Loucy (cell line): Measurements from ENCODE around the gene NDC80.
A peak's percentile ranks its signal among the peaks of the same experiment; 100 is the strongest.

ENCODE experiments used
- H2AFZ ChIP-seq: fragments of 200-600 bp; sonication (generic); 2 replicates; pipeline ENCODE4 v1.6.0; 2016; ENCODE audit warnings: antibody characterized with exemption, mild to moderate bottlenecking, low read length, moderate library complexity
- H3F3A ChIP-seq: fragments of 200-600 bp; 2 replicates; pipeline ENCODE4 v1.6.0; 2016; ENCODE audit warnings: antibody characterized with exemption, low read depth, mild to moderate bottlenecking
- H3K27me3 ChIP-seq: fragments of 200-600 bp; sonication (generic); 2 replicates; pipeline ENCODE4 v1.6.1; 2014; ENCODE audit warnings: low read length, mild to moderate bottlenecking; ENCODE audit not compliant: insufficient read depth, poor library complexity, severe bottlenecking
- H3K36me3 ChIP-seq: fragments of 200-600 bp; sonication (generic); 2 replicates; pipeline ENCODE4 v1.6.1; 2016; ENCODE audit warnings: low read length; ENCODE audit not compliant: insufficient read depth
- H3K4me1 ChIP-seq: fragments of 200-600 bp; sonication (generic); 2 replicates; pipeline ENCODE4 v1.5.1; 2014; ENCODE audit warnings: low read length, mild to moderate bottlenecking; ENCODE audit not compliant: insufficient read depth, poor library complexity, severe bottlenecking
- H3K4me2 ChIP-seq: fragments of 200-600 bp; sonication (generic); 2 replicates; pipeline ENCODE4 v1.6.0; 2014; ENCODE audit warnings: antibody characterized with exemption, low read length, low read depth, mild to moderate bottlenecking; ENCODE audit not compliant: poor library complexity, severe bottlenecking
- H3K4me3 ChIP-seq: fragments of 200-600 bp; sonication (generic); 2 replicates; pipeline ENCODE4 v1.5.1; 2014; ENCODE audit warnings: low read length, mild to moderate bottlenecking, mixed read lengths; ENCODE audit not compliant: poor library complexity, severe bottlenecking
- H3K79me2 ChIP-seq: fragments of 200-600 bp; sonication (generic); 2 replicates; pipeline ENCODE4 v1.6.1; 2014; ENCODE audit warnings: low read length; ENCODE audit not compliant: insufficient read depth
- H3K9ac ChIP-seq: fragments of 200-600 bp; sonication (generic); 2 replicates; pipeline ENCODE4 v1.6.0; 2014; ENCODE audit warnings: mild to moderate bottlenecking, low read depth, low read length, moderate library complexity; ENCODE audit not compliant: poor library complexity, severe bottlenecking
- H3K9me2 ChIP-seq: fragments of 200-600 bp; sonication (generic); replicated peaks from 2 replicates; pipeline ENCODE4 v1.6.1; 2016; ENCODE audit warnings: low read depth, low read length, mixed read lengths
- H3K9me3 ChIP-seq: fragments of 200-600 bp; sonication (generic); 2 replicates; pipeline ENCODE4 v1.6.1; 2014; ENCODE audit warnings: mild to moderate bottlenecking, antibody characterized with exemption, low read length, low read depth; ENCODE audit not compliant: insufficient read depth
- H4K20me1 ChIP-seq: fragments of 200-600 bp; sonication (generic); 2 replicates; pipeline ENCODE4 v1.6.0; 2014; ENCODE audit warnings: antibody characterized with exemption, low read length, mild to moderate bottlenecking; ENCODE audit not compliant: insufficient read depth, poor library complexity, severe bottlenecking
- EZH2phosphoT487 ChIP-seq: fragments of 200-600 bp; IDR thresholded peaks from 2 replicates; pipeline ENCODE4 v1.6.1; 2018; ENCODE audit warnings: antibody characterized with exemption, mild to moderate bottlenecking, moderate library complexity, borderline replicate concordance
- TF ChIP-seq, protein P1 (sequence below): fragments of 200-600 bp; sonication (generic); conservative IDR thresholded peaks from 2 replicates; pipeline ENCODE4 v1.5.1; 2014; ENCODE audit warnings: mild to moderate bottlenecking, antibody characterized with exemption, low read length

The NDC80 gene

DNA sequence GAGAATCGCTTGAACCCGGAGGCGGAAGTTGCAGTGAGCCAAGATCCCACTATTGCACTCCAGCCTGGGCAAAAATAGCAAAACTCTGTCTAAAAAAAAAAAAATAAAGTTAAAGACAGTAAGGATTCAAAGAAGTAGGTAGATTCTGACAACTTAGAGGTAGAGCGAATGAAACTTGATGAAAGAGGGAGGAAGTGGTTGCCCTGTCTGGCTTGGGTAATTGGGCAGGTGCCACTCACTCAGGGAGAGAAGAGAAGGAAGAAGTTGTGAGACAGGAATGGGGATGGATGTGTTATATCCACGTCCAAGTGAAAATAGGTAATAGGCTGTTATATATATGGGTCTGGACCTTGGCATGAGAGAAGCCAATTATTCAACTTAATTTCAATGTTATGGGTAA lies 26.3 kb downstream of the NDC80 start:
- peaks cover 74% of the 10 kb centered on the region for H3K36me3 ChIP-seq

DNA sequence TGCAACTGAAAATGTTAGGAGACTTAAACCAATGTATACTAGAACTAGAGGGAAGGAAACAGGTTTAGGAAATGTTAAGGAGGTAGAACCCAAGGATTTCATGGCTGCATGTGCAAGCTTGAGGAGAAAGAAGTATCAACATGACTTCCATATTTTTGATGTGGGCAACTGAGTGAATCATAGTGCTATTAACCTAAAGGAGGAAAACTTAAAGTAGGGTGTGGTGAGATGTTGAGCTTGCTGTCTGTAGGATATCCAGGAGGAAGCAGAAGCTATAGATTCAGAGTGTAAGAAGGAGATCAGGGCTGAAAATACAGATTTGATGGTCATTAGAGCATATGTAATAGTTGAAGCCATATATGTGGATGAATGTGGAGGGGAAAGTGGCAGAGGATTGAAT lies 31.5 kb downstream of the NDC80 start:
- TF ChIP-seq EZH2phosphoT487, result no peak
- TF ChIP-seq, protein P1, sequence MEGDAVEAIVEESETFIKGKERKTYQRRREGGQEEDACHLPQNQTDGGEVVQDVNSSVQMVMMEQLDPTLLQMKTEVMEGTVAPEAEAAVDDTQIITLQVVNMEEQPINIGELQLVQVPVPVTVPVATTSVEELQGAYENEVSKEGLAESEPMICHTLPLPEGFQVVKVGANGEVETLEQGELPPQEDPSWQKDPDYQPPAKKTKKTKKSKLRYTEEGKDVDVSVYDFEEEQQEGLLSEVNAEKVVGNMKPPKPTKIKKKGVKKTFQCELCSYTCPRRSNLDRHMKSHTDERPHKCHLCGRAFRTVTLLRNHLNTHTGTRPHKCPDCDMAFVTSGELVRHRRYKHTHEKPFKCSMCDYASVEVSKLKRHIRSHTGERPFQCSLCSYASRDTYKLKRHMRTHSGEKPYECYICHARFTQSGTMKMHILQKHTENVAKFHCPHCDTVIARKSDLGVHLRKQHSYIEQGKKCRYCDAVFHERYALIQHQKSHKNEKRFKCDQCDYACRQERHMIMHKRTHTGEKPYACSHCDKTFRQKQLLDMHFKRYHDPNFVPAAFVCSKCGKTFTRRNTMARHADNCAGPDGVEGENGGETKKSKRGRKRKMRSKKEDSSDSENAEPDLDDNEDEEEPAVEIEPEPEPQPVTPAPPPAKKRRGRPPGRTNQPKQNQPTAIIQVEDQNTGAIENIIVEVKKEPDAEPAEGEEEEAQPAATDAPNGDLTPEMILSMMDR, result no peak
- H3K79me2 ChIP-seq, result peaks cover 8% of the 10 kb centered on the region; the same call in 1 of the 2 replicates
- H3K4me3 ChIP-seq, result no peak overlapping the region
- H3K9ac ChIP-seq, result no peak overlapping the region
- H4K20me1 ChIP-seq, result peaks cover 2% of the 10 kb centered on the region
- peak overlapping the region; percentile 6 for H3K4me2 ChIP-seq
- H3K27me3 ChIP-seq, result no peaks in the 10 kb centered on the region
- H2AFZ ChIP-seq, result no peak overlapping the region
- H3F3A ChIP-seq, result peaks cover 12% of the 10 kb centered on the region
- H3K36me3 ChIP-seq, result peaks cover 61% of the 10 kb centered on the region
- H3K9me3 ChIP-seq, result no peaks in the 10 kb centered on the region
- H3K9me2 ChIP-seq, result no peaks in the 10 kb centered on the region
- peaks cover 43% of the 10 kb centered on the region for H3K4me1 ChIP-seq

More for the DNA sequence above, 26.3 kb downstream of the NDC80 start:
- no peak overlapping the region for H3K4me3 ChIP-seq
- H3K9me2 ChIP-seq, result no peaks in the 10 kb centered on the region
- H3F3A ChIP-seq, result 0 out of 2 replicates have a peak, but pooled peaks cover 4% of the 10 kb centered on the region
- H3K9me3 ChIP-seq, result 0 out of 2 replicates have a peak, but pooled peaks cover 7% of the 10 kb centered on the region
- H3K9ac ChIP-seq, result no peak overlapping the region
- H3K4me1 ChIP-seq, result peaks cover 12% of the 10 kb centered on the region
- no peak overlapping the region for H3K4me2 ChIP-seq
- H3K27me3 ChIP-seq, result no peaks in the 10 kb centered on the region
- H3K79me2 ChIP-seq, result no peaks in the 10 kb centered on the region; the same call in 1 of the 2 replicates
- peaks cover 2% of the 10 kb centered on the region for H4K20me1 ChIP-seq
- TF ChIP-seq, protein P1, result no peak
- TF ChIP-seq EZH2phosphoT487, result no peak
- H2AFZ ChIP-seq, result no peak overlapping the region

DNA sequence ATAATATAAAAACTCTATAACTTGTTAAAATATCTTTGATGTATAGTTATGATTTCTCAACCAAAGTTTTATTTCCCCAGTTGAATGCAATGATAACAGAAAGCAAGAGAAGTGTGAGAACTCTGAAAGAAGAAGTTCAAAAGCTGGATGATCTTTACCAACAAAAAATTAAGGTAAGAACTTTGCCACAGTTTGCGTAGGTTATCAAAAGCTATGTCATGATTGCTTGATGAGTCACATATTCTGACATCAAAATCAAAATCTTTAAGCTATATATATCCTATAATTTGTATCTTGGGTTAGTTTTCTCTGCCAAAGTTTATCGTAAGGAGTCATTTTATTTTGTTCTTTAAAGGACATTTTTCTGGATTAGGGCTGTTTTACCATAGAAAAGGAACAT lies 35.0 kb downstream of the NDC80 start:
- Histone ChIP-seq H3K4me2 (peak overlapping the region; percentile 93), H2AFZ (no peak overlapping the region), H3K4me3 (peak overlapping the region; percentile 68), H4K20me1 (no peaks in the 10 kb centered on the region), H3K27me3 (no peaks in the 10 kb centered on the region), H3K36me3 (peaks cover 69% of the 10 kb centered on the region), H3K9me2 (no peaks in the 10 kb centered on the region), H3K79me2 (peaks cover 8% of the 10 kb centered on the region; the same call in 1 of the 2 replicates), H3K9me3 (no peaks in the 10 kb centered on the region), H3F3A (peaks cover 8% of the 10 kb centered on the region), H3K4me1 (peaks cover 43% of the 10 kb centered on the region), H3K9ac (peak overlapping the region; percentile 59)
- TF ChIP-seq, protein P1, result no peak
- TF ChIP-seq EZH2phosphoT487, result no peak
